Mononuclear cell (primary cell): ENCODE results near the gene ADAM12. TPM values are rescaled to one million over a fixed set of nuclear protein-coding genes. Genes with fewer than 3 reads are reported as not detected.
"Not testable (repeated sequence)": the region's sequence is repeated elsewhere in the genome, so short reads cannot be mapped to it uniquely, and the experiment has no call there.

Source experiments
- H3K27me3 ChIP-seq: 2 replicates; pipeline ENCODE4 v1.6.0; 2011; ENCODE audit warnings: low read length, control low read depth; ENCODE audit not compliant: insufficient read depth
- H3K4me1 ChIP-seq: 2 replicates; pipeline ENCODE4 v1.5.1; 2011; ENCODE audit warnings: mild to moderate bottlenecking, low read length, control low read depth; ENCODE audit not compliant: insufficient read depth
- H3K4me3 ChIP-seq: 2 replicates; pipeline ENCODE4 v1.5.1; 2011; ENCODE audit warnings: mild to moderate bottlenecking, low read length, moderate library complexity
- H3K9me3 ChIP-seq: 2 replicates; pipeline ENCODE4 v1.5.1; 2011; ENCODE audit warnings: low read depth, mild to moderate bottlenecking, control low read depth, low read length
- total RNA-seq: library from RNA; depleted of rRNA; stranded (reverse); fragments of >200 nt; gene quantifications from one replicate; pipeline ENCODE4 v1.2.3, GENCODE V29; 2012

Gene ADAM12
- total RNA-seq, 1 donor = 1.7 TPM

DNA sequence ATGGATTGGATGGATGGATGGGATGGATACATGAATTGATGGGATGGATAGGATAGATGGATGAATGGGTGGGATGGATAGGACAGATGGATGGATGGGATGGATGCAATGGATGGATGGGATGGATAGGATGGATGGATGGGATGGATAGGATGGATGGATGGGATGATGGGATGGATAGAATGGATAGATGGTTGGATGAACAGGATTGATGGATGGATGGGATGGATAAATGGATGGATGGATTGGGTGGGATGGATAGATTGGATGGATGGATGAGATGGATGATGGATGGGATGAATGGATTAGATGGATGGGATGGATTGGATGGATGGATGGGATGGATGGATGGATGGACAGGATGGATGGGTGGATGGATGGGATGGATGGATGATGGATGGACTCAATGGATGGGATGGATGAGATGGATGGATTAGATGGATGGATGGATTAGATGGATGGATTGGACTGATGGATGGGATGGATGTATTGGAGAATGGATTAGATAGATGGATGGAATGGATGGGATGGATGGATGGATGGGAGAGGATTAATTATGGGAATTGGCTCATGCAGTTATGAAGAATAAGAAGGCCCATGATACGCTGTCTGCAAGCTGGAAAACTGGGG lies 136.4 kb downstream of the ADAM12 start:
- Histone ChIP-seq H3K4me3 (no peak overlapping the region), H3K4me1 (no peaks in the 10 kb centered on the region), H3K27me3 (no peaks in the 10 kb centered on the region), H3K9me3 (no peaks in the 10 kb centered on the region)

DNA sequence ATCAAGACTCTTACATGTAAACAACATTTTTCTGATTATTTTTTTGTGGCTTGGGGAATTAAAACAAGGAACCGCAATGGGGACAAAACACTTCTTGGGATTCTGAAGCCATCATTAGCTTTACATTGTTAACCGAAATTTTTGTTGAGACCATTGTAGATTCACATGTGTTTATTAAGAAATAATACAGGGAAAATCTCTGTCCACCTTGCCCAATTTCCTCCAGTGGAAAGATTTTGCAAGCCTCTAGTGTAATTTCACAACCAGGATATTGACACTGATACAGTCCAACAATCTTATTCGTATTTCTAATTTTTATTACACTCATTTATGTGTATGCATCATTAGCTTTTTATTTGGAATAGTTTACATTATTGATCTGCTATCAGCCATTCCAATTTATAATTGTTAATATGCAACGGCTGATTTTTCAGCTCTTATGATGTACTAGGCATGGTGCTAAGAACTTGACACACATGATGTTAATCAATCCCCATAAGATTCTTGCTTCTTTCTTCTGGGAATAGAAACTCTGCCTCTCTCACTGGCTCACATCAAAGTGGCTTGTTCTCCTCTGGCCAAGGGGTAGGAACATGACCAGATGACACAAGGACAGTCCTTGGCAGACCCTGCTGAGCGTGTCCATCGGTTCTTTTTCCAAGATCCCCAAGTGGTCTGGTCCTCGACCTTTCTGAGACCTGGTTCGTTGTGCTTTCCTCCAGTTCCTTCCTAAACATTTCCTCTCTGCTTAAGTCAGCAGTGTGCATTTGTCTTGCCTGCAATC lies 137.6 kb downstream of the ADAM12 start:
- H3K4me1 ChIP-seq = no peaks in the 10 kb centered on the region
- H3K4me3 ChIP-seq = no peak overlapping the region
- no peaks in the 10 kb centered on the region for H3K27me3 ChIP-seq
- H3K9me3 ChIP-seq = no peaks in the 10 kb centered on the region

DNA sequence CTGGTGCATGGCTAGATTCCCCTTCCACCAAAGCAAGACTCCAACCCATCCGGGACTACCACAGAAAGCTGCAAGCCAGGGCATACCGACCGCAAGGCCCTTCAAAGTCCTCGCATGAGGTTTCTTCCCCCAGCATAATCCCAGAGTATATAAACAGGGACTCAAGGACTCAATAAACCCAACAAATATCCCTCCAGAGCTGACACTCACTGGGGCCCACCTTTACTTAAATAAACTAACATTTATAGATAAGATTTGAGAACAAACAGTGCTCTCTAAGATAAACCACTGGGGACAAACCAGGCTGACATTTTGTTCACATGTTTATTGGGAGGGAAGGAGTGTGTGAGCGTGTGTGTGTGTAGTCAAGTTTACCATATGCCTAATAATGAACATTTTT lies 138.2 kb downstream of the ADAM12 start:
- Histone ChIP-seq H3K9me3 (no peaks in the 10 kb centered on the region), H3K27me3 (no peaks in the 10 kb centered on the region), H3K4me3 (no peak overlapping the region), H3K4me1 (no peaks in the 10 kb centered on the region)

DNA sequence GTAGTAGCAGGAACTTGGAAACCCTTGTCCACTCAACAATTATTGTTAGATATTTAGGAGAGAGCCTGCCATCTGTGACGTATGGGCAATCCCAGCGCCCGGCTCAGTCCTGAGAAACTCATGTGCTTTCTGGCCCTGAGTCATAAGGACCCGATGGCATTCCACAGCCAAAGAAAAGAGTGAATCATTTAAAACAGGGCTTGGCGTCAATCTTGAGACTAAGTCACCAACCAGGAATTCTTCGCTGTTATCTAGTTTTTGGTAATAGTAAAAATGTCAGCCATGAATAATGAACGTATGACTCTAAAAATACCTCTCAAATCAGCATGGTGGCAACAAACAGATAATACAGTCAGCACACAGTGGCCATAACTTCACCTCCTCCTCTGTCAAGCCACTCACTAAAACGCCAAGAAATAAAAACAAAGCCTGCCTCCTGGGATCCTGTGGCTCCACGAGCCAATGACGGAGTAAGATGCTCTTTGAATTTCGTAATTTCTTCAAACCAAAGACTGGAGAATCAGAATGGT lies 140.8 kb downstream of the ADAM12 start:
- Histone ChIP-seq H3K27me3 (no peaks in the 10 kb centered on the region), H3K9me3 (no peaks in the 10 kb centered on the region), H3K4me1 (no peaks in the 10 kb centered on the region), H3K4me3 (no peak overlapping the region)

DNA sequence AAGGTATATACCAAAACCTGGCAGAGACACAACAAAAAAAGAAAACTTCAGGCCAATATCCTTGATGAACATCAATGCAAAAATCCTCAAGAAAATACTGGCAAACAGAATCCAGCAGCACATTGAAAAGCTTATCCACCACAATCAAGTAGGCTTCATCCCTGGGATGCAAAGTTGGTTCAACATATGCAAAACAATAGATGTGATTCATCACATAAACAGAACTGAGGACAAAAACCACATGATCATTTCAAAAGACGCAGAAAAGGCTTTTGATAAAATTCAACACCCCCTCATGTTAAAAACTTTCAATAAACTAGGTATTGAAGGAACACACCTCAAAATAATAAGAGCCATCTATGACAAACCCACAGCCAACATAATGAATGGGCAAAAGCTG lies 141.9 kb downstream of the ADAM12 start:
- H3K4me3 ChIP-seq, H3K9me3 ChIP-seq, H3K27me3 ChIP-seq, H3K4me1 ChIP-seq: not testable (repeated sequence)

DNA sequence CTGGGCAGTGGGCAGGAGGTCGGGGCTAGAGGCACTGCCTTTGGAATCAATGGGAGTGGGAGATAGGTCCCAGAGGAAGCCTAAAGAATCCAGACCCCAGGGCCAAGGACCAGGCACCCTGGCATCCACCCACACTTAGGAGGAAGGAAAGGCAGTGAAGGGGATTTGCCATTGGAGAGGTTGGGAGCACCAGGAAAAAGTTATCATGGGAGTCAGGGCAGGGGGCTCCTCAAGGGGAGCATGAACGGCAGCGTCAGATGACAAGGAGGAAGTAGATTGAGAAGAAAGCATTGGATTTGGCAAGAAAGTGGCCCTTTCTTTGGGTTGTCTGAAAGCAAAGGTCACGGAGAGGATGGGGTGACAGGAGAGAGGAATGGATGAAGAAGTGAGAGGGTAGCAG lies 142.8 kb downstream of the ADAM12 start:
- Histone ChIP-seq H3K4me1 (no peaks in the 10 kb centered on the region), H3K9me3 (no peaks in the 10 kb centered on the region), H3K4me3 (no peak overlapping the region), H3K27me3 (no peaks in the 10 kb centered on the region)

DNA sequence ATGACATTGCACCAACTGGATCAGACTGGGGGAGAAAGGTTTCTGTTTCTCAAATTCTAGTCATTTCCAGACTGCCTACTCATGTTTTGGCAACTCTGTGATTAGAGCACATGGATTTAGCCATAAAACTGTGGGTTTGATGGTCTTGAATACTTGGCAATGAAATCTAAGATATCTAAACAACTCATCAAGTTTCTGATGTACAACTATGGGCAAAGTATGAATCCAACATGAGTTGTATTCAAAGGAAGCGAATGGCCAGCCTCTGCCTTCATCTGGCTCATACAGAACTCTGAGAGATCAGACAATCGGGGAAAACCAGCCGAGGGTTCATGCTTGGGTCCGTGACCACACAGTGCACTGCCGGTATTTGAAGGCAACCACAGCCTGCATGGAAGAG lies 144.3 kb downstream of the ADAM12 start:
- Histone ChIP-seq H3K9me3 (no peaks in the 10 kb centered on the region), H3K4me1 (no peaks in the 10 kb centered on the region), H3K4me3 (no peak overlapping the region), H3K27me3 (no peaks in the 10 kb centered on the region)

DNA sequence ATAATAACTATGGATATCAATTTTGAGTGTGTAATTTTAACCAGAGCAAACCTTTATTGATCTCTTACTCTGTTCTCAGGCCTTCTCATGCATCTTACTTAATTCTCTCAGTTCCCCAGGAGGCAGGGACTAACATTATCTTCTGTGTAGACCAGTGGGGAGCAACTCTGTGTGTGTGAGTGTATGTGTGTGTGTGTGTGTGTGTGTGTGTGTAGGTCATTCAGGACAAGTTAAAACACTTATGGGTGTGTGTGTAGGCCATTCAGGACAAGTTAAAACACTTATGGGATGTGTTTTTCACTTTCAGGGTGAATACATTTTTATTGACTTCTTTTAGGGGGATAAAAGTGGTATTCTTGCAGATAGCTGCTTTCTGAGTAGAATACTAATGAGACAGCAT lies 145.0 kb downstream of the ADAM12 start:
- Histone ChIP-seq H3K27me3 (no peaks in the 10 kb centered on the region), H3K4me3 (no peak overlapping the region), H3K9me3 (no peaks in the 10 kb centered on the region), H3K4me1 (no peaks in the 10 kb centered on the region)

DNA sequence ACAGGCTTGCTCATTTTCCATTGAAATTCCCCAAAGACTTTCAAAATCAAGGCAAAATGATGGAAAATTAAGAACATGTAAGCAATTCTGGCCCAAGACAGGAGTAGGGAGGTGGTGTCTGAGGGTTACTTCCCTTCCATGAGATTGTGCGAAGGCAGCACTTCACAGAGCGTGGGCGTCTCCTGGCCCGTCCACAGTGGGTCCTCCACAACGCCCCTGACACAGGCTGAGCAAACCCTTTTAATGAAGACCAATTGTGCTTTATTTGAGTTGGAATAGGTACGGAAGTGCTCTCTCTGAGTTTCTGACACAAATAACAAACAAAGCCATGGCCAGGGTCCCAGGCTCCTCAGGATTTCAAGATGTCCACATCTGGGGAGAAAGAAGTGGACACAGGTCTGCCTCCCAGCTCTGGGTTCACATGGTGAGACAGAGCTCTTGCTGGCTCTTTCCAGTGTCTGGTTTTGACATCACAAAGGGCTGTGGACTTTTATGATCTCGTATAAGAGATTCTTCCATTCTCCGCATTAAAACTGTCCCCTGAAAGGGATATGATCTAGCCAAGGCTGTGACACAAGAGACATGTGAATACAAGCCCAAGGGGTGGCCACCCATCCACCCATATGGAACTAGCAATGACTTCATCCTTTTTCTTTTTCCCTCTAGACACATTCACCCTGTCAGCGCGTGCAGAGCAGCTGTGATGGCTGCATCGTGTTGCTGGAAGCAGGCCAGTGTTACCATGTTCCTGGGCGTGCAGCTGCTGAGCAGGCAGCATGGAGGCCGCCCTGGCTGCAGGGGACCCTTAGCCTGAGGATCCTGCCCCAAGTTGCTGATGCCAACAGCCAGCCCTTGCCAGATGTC lies 145.6 kb downstream of the ADAM12 start:
- no peaks in the 10 kb centered on the region for H3K9me3 ChIP-seq
- no peaks in the 10 kb centered on the region for H3K4me1 ChIP-seq
- H3K27me3 ChIP-seq = no peaks in the 10 kb centered on the region
- no peak overlapping the region for H3K4me3 ChIP-seq

DNA sequence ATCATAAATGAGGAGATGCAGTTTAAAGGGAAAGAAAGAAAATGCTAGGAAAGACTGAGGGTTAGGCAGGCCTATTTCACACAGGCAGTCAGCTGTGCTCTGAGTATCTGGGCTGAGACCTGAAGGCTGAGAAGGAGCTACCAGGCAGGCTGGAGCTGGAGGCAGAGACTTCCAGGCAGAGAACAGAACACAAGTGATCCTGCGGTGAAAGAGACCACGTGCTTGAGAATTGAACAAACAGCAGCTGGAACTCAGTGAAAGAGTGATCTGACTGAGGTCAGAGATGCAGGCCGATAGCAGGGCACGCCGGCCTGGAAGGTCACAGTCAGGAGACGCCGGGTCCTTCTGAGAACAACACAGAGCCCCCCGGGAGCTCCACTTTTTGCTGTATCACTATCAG lies 147.8 kb downstream of the ADAM12 start:
- Histone ChIP-seq H3K4me1 (no peaks in the 10 kb centered on the region), H3K9me3 (no peaks in the 10 kb centered on the region), H3K4me3 (no peak overlapping the region), H3K27me3 (no peaks in the 10 kb centered on the region)

DNA sequence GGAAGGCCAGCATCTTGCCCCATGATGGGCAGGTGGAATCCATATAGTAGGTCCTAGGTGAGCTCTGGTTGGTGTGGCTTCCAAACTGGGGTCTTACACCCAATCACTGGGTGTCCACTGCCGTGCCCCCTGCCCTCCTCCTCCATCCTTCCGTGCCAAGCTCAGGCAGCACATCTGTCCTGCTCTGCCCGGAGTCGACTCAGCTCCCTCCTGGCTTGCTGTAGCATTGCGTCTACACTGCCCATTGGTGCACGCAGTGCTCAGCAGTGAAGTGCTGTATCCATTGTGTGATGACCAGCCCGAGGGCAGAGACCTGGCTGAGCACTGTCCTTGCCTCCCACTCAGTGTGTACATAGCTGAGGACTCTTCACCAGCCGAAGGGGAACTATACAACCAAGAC lies 148.4 kb downstream of the ADAM12 start:
- no peak overlapping the region for H3K4me3 ChIP-seq
- H3K4me1 ChIP-seq = no peaks in the 10 kb centered on the region
- no peaks in the 10 kb centered on the region for H3K27me3 ChIP-seq
- H3K9me3 ChIP-seq = no peaks in the 10 kb centered on the region

DNA sequence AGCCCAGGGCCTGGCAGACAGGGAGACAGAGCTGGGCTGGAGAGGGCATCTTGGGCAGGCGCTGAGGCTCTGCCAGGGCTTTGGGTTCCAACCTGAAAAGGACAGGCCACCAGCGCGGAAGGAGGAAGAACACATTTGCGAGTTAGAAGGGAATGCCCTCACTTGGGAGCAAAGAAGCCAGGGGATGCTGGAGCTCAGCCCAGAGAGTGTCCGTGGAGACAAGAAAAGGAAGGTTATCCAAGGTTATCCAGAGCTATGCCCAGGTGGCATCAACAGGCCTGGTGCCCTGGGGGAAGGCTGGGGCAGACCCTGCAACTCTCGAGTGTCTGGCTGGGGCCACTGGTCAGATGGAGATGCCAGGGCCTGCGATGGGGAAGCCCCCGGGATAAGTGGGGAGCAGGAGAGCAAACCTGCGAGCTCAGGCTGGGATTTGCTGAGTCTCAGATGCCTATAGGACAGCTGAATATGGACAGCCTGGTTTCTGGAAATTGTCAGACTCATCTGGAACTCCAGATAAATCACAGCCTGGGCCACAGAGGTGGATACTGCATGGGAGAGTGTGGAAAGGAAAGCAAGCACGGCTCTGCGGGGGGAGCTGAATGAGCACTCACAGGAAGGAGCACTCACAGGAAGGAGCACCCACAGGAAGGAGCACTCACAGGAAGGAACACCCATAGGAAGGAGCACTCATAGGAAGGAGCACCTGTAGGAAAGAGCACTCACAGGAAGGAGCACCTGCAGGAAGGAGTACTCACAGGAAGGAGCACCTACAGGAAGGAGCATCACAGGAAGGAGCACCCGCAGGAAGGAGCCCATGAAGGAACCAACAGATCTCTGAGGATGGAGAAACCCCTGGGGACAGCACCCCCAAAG lies 152.1 kb downstream of the ADAM12 start:
- no peaks in the 10 kb centered on the region for H3K27me3 ChIP-seq
- no peak overlapping the region for H3K4me3 ChIP-seq
- no peaks in the 10 kb centered on the region for H3K4me1 ChIP-seq
- no peaks in the 10 kb centered on the region for H3K9me3 ChIP-seq

DNA sequence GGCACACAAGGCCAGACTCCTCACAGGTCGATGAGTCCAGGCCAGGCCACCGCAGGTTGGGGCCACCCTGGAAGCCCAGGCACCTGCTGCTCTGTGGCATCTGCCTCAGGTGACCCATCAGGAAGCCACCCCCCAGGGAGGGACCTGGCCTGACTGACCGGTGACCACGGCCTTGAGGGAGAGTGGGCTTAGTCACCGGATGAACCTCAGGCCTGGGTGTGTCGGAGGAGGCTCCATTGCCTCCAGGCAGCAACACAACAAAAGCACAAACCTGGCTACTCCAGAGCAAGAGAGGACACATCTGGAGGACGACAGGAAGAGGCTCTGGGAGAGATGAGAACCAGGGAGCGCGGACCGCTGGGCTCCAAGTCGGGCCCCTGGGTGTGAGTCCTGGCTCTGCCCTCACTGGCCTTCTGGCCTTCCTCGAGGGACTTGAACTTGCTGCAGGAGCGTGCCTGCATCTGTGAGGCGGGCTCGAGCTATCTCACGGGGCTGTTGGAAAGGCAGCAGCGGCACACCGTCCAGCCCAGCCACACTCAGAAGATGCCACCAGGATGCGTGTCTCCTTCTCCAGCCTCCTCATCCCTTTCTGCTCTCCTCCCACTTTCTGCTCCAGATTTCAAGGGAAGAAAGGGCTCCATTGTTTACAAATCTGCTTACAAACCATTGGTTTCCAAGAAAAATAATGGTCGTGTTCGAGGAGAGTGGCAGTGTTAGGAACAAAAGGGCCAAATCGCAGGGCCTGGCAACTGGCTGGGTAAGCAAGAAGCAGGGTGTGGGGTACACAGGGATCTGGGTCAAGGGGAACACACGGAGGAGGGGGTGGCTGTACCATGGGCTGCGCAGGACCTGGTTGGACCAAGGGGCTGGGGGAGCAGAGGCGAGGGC lies 152.9 kb downstream of the ADAM12 start:
- Histone ChIP-seq H3K4me1 (no peaks in the 10 kb centered on the region), H3K27me3 (no peaks in the 10 kb centered on the region), H3K4me3 (no peak overlapping the region), H3K9me3 (no peaks in the 10 kb centered on the region)

DNA sequence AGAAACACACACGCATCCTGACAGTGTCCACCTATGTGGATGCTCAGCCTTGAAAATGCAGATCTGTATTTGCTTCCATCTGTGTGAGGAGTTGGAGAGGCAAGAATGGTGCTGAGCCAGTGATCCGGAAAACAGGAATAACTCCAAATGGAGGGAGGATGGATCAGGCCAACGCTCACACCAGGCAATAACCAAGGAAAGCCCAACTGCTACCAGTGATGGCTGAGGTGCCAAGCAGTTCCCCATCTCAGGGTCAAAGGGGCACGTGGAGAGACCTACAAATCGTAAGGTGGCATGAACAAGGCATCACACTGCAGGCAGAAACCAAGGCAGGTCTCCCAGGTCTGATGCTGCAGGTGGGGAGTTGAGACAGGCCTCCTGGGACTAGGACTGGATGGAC lies 153.6 kb downstream of the ADAM12 start:
- no peaks in the 10 kb centered on the region for H3K4me1 ChIP-seq
- no peaks in the 10 kb centered on the region for H3K9me3 ChIP-seq
- no peaks in the 10 kb centered on the region for H3K27me3 ChIP-seq
- H3K4me3 ChIP-seq = no peak overlapping the region
